ENCODE data around the gene EFNA2.
"Not testable (repeated sequence)": the region's sequence is repeated elsewhere in the genome, so short reads cannot be mapped to it uniquely, and the experiment has no call there.

The EFNA2 gene

DNA sequence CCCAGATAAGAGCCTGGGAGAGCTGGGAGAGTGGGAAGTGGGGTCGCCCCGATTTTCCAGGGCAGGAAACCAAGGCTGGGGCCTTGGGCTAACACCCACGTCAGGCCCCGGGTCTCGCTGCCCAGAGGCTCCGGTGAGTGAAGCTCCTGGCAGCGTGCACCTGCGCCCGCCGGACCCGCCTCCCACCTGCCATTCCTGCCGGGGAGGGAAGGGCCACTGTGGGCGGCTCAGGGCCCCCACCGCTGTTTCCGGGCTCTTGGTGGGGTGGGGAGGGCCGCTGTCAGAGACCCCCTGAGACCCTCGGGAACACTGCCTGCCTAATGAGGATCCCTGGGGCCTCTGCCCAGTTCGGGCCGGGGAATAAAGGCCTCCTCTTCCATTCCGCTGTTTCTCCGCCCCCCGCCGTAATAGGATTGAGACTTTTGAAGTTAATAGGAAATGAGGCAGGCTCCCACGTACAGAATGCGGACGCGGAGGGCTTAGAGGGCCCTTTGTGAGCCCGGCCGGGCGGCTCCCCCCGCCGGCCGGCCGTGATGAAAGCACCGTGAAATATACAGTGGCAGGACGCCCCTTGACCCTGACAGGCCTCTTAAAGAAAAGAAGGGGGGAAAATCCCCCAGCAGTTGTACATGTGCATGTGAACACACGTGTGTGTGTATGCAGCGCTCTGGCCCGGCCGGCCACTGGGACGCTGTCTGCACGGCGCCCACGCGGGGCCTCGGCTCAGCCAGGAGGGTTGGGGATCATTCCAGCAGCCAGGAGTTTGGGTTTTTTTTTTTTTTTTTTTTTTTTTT is 33.2 kb downstream of the EFNA2 start:
- no peak for DNase-seq (ENCODE audit: low spot score)

DNA sequence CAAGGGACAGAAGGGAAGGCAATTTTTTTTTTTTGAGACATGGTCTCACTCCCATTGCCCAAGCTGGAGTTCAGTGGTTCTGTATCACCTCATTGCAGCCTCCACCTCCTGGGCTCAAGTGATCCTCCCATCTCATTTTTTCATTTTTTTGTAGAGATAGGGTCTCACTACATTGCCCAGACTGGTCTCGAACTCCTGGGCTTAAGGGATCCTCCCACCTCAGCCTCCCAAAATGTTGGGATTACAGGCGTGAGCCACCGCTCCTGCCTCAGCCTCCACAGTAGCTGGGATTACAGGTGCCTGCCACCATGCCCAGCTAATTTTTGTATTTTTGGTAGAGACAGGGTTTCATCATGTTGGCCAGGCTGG is 34.6 kb downstream of the EFNA2 start:
- DNase-seq (ENCODE audit: low spot score): not testable (repeated sequence)

DNA sequence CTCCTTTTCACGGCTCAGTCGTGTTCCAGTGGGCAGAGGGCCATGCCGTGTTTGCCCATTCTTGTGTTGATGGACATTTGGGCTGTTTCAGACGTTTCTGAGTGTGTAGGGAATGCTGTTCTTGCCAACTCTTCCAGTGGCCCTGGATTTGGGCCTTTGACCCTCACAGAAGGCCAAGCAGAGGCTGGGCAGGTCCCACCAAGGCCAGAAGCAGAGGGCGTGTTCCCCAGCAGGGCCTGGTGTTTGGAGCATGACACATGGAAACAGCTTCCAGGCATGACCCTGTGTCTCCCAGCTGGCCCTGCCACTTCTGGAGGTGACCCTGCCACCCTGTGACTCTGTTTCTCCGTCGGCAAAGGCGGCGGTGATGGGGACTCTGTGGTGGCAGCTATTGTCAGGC is 35.9 kb downstream of the EFNA2 start:
- no peak for DNase-seq (ENCODE audit: low spot score)

- DNase-seq (ENCODE audit: low spot score): no peak
Observed at GRCh38 chr19:1322198-1322981, 36.7 kb downstream of the EFNA2 start.

DNA sequence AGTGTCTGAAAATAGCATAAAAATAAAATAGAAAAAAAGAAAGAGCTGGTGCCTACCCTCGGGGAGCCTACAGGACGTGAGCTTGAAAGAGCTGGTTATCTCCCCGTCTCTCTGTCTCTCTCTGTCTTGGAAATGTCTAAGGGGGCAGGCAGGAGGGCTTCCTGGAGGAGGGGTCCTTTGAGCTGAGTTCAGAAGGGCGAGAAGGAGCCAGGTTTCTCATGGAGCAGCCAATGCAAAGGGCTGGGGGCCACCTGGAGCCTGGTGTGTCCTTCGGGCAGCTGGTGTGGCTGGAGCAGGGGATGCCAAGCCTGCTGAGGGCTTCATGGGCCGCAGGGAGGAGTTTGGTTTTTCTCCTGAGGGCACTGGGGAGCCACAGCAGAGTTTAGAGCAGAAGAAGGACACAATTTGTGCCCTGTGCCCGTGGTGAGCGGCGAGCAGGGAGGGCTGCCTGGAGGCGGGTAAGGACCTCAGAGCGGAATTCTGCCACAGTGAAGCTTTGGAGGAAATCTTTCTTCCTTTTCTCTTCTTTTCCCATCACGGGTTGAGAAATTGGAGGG is 38.7 kb downstream of the EFNA2 start:
- no peak for DNase-seq (ENCODE audit: low spot score)

- no peak for DNase-seq (ENCODE audit: low spot score)
Observed at GRCh38 chr19:1324806-1325567, 39.3 kb downstream of the EFNA2 start.

DNA sequence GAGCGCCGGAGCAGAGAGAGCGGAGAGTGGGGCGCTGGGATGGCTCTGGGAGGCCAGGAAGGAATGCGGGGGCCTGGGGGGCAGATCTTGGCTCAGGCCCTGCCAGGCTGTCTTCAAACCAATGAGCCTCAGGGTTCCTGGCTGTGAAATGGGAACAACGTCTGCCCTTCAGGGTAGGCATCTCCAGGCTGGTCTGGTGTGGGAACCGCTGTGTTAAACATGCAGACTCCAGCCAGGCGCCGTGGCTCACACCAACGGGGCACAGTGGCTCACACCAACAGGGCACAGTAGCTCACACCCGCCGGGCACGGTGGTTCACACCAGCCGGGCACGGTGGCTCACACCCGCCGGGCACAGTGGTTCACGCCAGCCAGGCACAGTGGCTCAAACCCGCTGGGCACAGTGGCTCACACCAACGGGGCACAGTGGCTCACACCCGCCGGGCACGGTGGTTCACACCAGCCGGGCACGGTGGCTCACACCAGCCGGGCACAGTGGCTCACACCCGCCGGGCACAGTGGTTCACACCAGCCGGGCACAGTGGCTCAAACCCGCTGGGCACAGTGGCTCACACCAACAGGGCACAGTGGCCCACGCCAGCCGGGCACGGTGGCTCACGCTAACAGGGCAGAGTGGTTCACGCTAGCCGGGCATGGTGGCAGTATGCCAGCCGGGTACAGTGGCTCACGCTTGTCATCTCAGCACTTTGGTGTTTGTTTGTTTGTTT is 40.1 kb downstream of the EFNA2 start:
- no peak for DNase-seq (ENCODE audit: low spot score)

- DNase-seq (ENCODE audit: low spot score): no peak
Observed at GRCh38 chr19:1327125-1327524, 41.5 kb downstream of the EFNA2 start.

GRCh38 chr19:1332208-1332607 is 46.5 kb downstream of the EFNA2 start:
- not testable (repeated sequence) for DNase-seq (ENCODE audit: low spot score)

DNA sequence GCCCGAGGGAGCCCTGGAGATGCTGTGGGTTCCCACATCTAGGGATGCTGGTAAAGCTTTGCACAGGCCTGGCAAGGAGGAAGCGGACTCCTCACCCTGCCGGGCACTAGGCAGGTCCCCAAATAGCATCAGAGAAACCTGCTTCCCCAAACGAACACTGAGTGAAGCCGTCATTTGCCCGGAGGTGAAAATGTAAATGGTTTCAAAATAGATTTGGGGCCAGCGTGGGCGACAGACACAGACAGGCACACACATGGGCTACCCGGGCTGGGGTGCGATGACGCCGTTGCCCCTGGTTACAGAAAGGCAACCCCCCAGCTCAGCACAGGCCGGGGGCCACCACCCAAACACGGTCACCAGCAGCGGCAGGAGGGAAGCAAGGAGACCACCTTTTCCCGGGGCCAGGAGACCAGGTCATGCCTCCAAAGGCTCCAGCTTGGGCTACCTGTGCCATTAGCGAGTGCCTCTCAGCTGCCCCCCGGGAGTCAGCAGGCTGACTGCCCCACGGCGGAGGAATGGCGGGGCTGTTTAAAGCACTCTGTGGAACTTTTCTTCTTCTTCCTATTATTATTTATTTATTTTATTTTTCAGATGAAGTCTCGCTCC is 50.5 kb downstream of the EFNA2 start:
- no peak for DNase-seq (ENCODE audit: low spot score)

- no peak for DNase-seq (ENCODE audit: low spot score)
Observed at GRCh38 chr19:1340681-1341469, 55.2 kb downstream of the EFNA2 start.

DNA sequence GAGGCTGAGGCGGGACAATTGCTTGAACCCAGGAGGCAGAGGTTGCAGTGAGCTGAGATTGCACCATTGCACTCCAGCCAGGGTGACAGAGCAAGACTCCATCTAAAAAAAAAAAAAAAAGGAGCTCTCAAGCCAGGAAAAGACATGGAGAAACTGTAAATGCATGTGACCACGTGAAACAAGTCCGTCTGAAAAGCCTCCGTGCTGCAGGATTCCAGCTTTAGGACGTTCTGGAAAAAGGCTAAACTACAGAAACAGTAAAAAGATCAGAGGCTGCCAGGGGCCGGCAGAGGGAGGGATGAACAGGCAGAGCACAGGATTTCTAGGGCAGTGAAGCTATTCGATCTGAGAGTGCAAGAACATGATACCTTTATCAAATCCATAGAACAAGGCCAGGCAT is 57.4 kb downstream of the EFNA2 start:
- DNase-seq (ENCODE audit: low spot score): no peak

DNA sequence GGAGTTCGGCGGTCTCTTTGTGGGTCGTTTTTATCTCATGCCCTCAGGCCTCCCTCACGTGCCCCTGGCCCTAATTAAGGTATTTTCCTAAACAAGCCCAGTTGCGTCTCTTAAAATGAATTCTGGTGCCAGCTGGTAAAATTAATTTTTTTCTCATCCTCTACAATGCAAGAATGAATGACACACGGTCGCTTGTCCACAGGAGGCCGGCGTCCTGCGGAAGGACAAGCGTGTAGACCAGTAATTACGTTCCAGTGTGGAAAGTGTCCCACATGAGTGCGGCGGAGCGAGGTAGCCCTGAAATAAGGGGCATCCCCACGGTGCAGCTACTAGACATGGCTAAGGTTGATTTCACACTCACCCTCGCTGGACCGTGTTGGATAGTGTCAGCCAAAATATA is 63.5 kb downstream of the EFNA2 start:
- DNase-seq (ENCODE audit: low spot score): no peak

DNA sequence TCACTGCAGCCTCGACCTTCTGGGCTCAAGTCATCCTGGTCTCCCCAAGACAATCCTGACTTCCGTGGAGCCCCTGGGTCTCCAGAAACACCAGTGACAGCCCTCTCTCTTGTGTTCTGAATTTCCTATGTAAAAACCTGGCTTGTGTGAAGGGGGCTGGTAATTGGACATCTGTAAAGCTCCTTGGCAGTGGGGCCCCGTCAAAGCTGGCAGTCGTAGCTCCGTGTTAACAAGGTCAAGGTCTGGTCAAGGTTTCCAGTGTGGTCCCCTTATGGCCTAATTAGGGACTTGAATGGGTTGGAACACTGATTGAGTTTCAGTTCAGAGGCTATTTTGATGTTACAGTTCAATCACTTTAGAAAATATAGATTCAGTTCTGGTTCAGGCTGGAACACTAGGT is 65.2 kb downstream of the EFNA2 start:
- DNase-seq (ENCODE audit: low spot score): no peak
